Hepatocyte (in vitro differentiated cells): ENCODE results near the gene FNDC3B. TPM values are rescaled to one million over a fixed set of nuclear protein-coding genes. Genes with fewer than 3 reads are reported as not detected.

ENCODE experiments used
- DNase-seq: peaks from one replicate; pipeline ENCODE4 v3.0.0-alpha.2; 2016; ENCODE audit warnings: low spot score
- H2AFZ ChIP-seq: fragments of 200-600 bp; sonication (generic); 2 replicates; pipeline ENCODE4 v1.6.0; 2016; ENCODE audit warnings: antibody characterized with exemption, mild to moderate bottlenecking
- H3K27ac ChIP-seq: fragments of 200-600 bp; sonication (generic); 2 replicates; pipeline ENCODE4 v1.5.1; 2016; ENCODE audit warnings: mild to moderate bottlenecking
- H3K27me3 ChIP-seq: fragments of 200-600 bp; sonication (generic); 2 replicates; pipeline ENCODE4 v1.6.1; 2016
- H3K36me3 ChIP-seq: fragments of 200-600 bp; sonication (generic); replicated peaks from 2 replicates; pipeline ENCODE4 v1.5.1; 2016; ENCODE audit warnings: low read depth; ENCODE audit not compliant: insufficient read depth
- H3K4me1 ChIP-seq: fragments of 200-600 bp; sonication (generic); 2 replicates; pipeline ENCODE4 v1.5.1; 2016; ENCODE audit warnings: mild to moderate bottlenecking, moderate library complexity; ENCODE audit not compliant: insufficient read depth
- H3K4me2 ChIP-seq: fragments of 200-600 bp; sonication (generic); 2 replicates; pipeline ENCODE4 v1.6.0; 2016
- H3K4me3 ChIP-seq: fragments of 200-600 bp; sonication (generic); 2 replicates; pipeline ENCODE4 v1.5.1; 2016; ENCODE audit warnings: mild to moderate bottlenecking
- H3K79me2 ChIP-seq: fragments of 200-600 bp; sonication (generic); 2 replicates; pipeline ENCODE4 v1.6.0; 2017; ENCODE audit warnings: mild to moderate bottlenecking
- H3K9me2 ChIP-seq: fragments of 200-600 bp; sonication (generic); replicated peaks from 2 replicates; pipeline ENCODE4 v1.6.0; 2017; ENCODE audit warnings: mild to moderate bottlenecking; ENCODE audit not compliant: insufficient read depth
- H3K9me3 ChIP-seq: fragments of 200-600 bp; sonication (generic); 2 replicates; pipeline ENCODE4 v1.5.1; 2016; ENCODE audit warnings: low read depth, mild to moderate bottlenecking
- H4K20me1 ChIP-seq: fragments of 200-600 bp; sonication (generic); 2 replicates; pipeline ENCODE4 v1.6.0; 2016; ENCODE audit warnings: mild to moderate bottlenecking; ENCODE audit not compliant: insufficient read depth, poor library complexity, severe bottlenecking
- CTCF ChIP-seq: fragments of 200-600 bp; sonication (generic); IDR thresholded peaks from 2 replicates; pipeline ENCODE4 v1.5.1; 2016; ENCODE audit warnings: antibody characterized with exemption, mild to moderate bottlenecking; ENCODE audit not compliant: poor library complexity
- EZH2 ChIP-seq: fragments of 200-600 bp; sonication (generic); IDR thresholded peaks from 2 replicates; pipeline ENCODE4 v1.6.1; 2016; ENCODE audit warnings: antibody characterized with exemption, mild to moderate bottlenecking, borderline replicate concordance
- EZH2phosphoT487 ChIP-seq: fragments of 200-600 bp; sonication (generic); IDR thresholded peaks from one replicate; pipeline ENCODE4 v1.6.1; 2018; ENCODE audit warnings: antibody characterized with exemption, mild to moderate bottlenecking, low read depth, moderate library complexity; ENCODE audit not compliant: unreplicated experiment, severe bottlenecking
- WGBS: methylation state at CpG from one replicate; pipeline ENCODE4 v1.1.6; 2016; ENCODE audit warnings: low lambda C conversion rate; ENCODE audit errors: missing lambda C conversion rate; 5-methylcytosine and 5-hydroxymethylcytosine counted together
- polyA plus RNA-seq: library from polyadenylated mRNA; unstranded; fragments of >200 nt; fragmentation: Nextera tagmentation; extraction: Ambion mirVana; gene quantifications from 2 replicates; pipeline ENCODE4 v1.2.1, GENCODE V29; 2016
- total RNA-seq: library from RNA; depleted of rRNA; stranded (reverse); fragments of >200 nt; gene quantifications from 2 replicates; pipeline ENCODE4 v1.2.3, GENCODE V29; 2014

FNDC3B gene
- total and polyA plus RNA-seq, 2 experiments from 2014 or later = 61.2 to 113 TPM

- Histone ChIP-seq H3K4me3 (no peak overlapping the region), H3K27me3 (no peaks in the 10 kb centered on the region), H3K4me2 (no peak overlapping the region), H3K79me2 (peaks cover 92% of the 10 kb centered on the region), H3K36me3 (peaks cover 3% of the 10 kb centered on the region), H4K20me1 (peaks cover 9% of the 10 kb centered on the region), H2AFZ (no peak overlapping the region), H3K27ac (no peak overlapping the region), H3K4me1 (peaks cover 15% of the 10 kb centered on the region), H3K9me2 (no peaks in the 10 kb centered on the region), H3K9me3 (no peaks in the 10 kb centered on the region)
- TF ChIP-seq CTCF = no peak
- TF ChIP-seq EZH2 = no peak
- no peak for TF ChIP-seq EZH2phosphoT487
- WGBS = 95% methylated on average over 3 of the region's 3 CpGs
- no peak for DNase-seq
Measured at GRCh38 chr3:172184106-172184822, 144.9 kb downstream of the FNDC3B start.

DNA sequence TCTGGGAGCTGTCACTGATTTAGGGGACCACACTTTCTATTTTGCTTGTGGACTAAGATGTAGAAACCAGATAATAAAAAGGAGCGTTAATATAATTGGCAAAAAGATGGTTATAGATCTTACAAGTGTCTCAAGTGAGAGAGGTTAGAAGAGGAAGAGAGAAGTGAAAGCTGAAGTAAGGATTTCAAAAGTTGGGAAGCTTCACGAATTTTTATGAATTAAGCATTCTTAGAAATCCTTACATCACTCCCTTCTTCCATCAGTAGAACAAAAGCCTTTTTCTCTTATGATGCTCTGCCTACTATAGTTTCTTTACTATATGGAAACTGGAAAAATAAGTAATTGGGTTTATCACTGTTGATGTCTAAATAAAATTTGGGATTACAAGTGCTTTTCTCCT lies 146.5 kb downstream of the FNDC3B start:
- Histone ChIP-seq H3K27ac (no peak overlapping the region), H3K79me2 (peaks cover 94% of the 10 kb centered on the region)
- 93% methylated on average over 2 of the region's 2 CpGs for WGBS

GRCh38 chr3:172186607-172187006 lies 147.2 kb downstream of the FNDC3B start:
- peaks cover 95% of the 10 kb centered on the region for H3K79me2 ChIP-seq
- H2AFZ ChIP-seq = no peak overlapping the region
- H3K36me3 ChIP-seq = peaks cover 3% of the 10 kb centered on the region
- no peak overlapping the region for H3K27ac ChIP-seq
- no peak overlapping the region for H3K4me2 ChIP-seq
- H3K9me3 ChIP-seq = no peaks in the 10 kb centered on the region
- 100% methylated on average over 4 of the region's 4 CpGs for WGBS
- TF ChIP-seq EZH2phosphoT487 = no peak
- no peak for TF ChIP-seq EZH2
- no peak for TF ChIP-seq CTCF
- H3K4me1 ChIP-seq = peaks cover 4% of the 10 kb centered on the region
- H4K20me1 ChIP-seq = peaks cover 13% of the 10 kb centered on the region
- H3K4me3 ChIP-seq = no peak overlapping the region
- no peaks in the 10 kb centered on the region for H3K27me3 ChIP-seq
- no peak for DNase-seq
- H3K9me2 ChIP-seq = no peaks in the 10 kb centered on the region

More for the DNA sequence above, 146.5 kb downstream of the FNDC3B start:
- Histone ChIP-seq H3K9me2 (no peaks in the 10 kb centered on the region), H3K36me3 (peaks cover 3% of the 10 kb centered on the region), H3K27me3 (no peaks in the 10 kb centered on the region), H2AFZ (no peak overlapping the region), H3K9me3 (no peaks in the 10 kb centered on the region), H3K4me3 (no peak overlapping the region), H4K20me1 (peaks cover 12% of the 10 kb centered on the region), H3K4me2 (no peak overlapping the region), H3K4me1 (peaks cover 4% of the 10 kb centered on the region)
- TF ChIP-seq EZH2 (no peak), CTCF (no peak), EZH2phosphoT487 (no peak)
- no peak for DNase-seq
